Hematopoietic multipotent progenitor cell treated with erythropoietin and hydrocortisone succinate and interleukin-3 and kit ligand, for 6 days (in vitro differentiated cells): ENCODE data around the gene REG4.
A peak's percentile ranks its signal among the peaks of the same experiment; 100 is the strongest.
"Not testable (repeated sequence)": the region's sequence is repeated elsewhere in the genome, so short reads cannot be mapped to it uniquely, and the experiment has no call there.

Experiments
- DNase-seq: peaks from one replicate; pipeline ENCODE4 v3.0.0-alpha.2; 2015

REG4 gene

GRCh38 chr1:119811387-119811786 is at the start of gene REG4:
TSS of gene REG4 (minus strand) at chr1:119811460. CDS start at chr1:119808769, 2,691 bp downstream.
- DNase-seq: no peak

- peak; percentile 82 for DNase-seq
Measured at GRCh38 chr1:119859647-119860046, 48.4 kb upstream of the REG4 start.

GRCh38 chr1:119858556-119859214 is 47.4 kb upstream of the REG4 start:
- not testable (repeated sequence) for DNase-seq

GRCh38 chr1:119858126-119858525 is 46.9 kb upstream of the REG4 start:
- no peak for DNase-seq

GRCh38 chr1:119853155-119853554 is 41.9 kb upstream of the REG4 start:
- no peak for DNase-seq

- DNase-seq: not testable (repeated sequence)
Measured at GRCh38 chr1:119844206-119844605, 32.9 kb upstream of the REG4 start.

GRCh38 chr1:119841306-119841705 is 30.0 kb upstream of the REG4 start:
- DNase-seq: no peak

- peak; percentile 33 for DNase-seq
Measured at GRCh38 chr1:119840745-119841144, 29.5 kb upstream of the REG4 start.

- no peak for DNase-seq
Measured at GRCh38 chr1:119838236-119838635, 27.0 kb upstream of the REG4 start.

- no peak for DNase-seq
Measured at GRCh38 chr1:119834990-119835389, 23.7 kb upstream of the REG4 start.

- no peak for DNase-seq
Measured at GRCh38 chr1:119831027-119831426, 19.8 kb upstream of the REG4 start.

- DNase-seq: no peak
Measured at GRCh38 chr1:119829625-119830024, 18.4 kb upstream of the REG4 start.

- DNase-seq: not testable (repeated sequence)
Measured at GRCh38 chr1:119829006-119829405, 17.7 kb upstream of the REG4 start.

- DNase-seq: no peak
Measured at GRCh38 chr1:119828266-119828665, 17.0 kb upstream of the REG4 start.

GRCh38 chr1:119827010-119827409 is 15.8 kb upstream of the REG4 start:
- DNase-seq: peak; percentile 47

GRCh38 chr1:119822406-119822805 is 11.1 kb upstream of the REG4 start:
- DNase-seq: no peak

GRCh38 chr1:119818181-119818580 is 6.9 kb upstream of the REG4 start:
- DNase-seq: no peak

GRCh38 chr1:119816407-119816806 is 5.1 kb upstream of the REG4 start:
- no peak for DNase-seq

- DNase-seq: no peak
Measured at GRCh38 chr1:119815928-119816327, 4.7 kb upstream of the REG4 start.

- DNase-seq: peak; percentile 55
Measured at GRCh38 chr1:119815361-119815760, 4.1 kb upstream of the REG4 start.

- DNase-seq: no peak
Measured at GRCh38 chr1:119814288-119814687, 3.0 kb upstream of the REG4 start.

- DNase-seq: no peak
Measured at GRCh38 chr1:119811985-119812557, 811 bp upstream of the REG4 start.

GRCh38 chr1:119808972-119809550 is 2.2 kb downstream of the REG4 start:
- peak; percentile 87 for DNase-seq

- no peak for DNase-seq
Measured at GRCh38 chr1:119808491-119808890, 2.8 kb downstream of the REG4 start.

- DNase-seq: no peak
Measured at GRCh38 chr1:119806489-119806888, 4.8 kb downstream of the REG4 start.
